A673 (cell line): ENCODE data around the gene NDUFB11. TPM values are rescaled to one million over a fixed set of nuclear protein-coding genes. Genes with fewer than 3 reads are reported as not detected.

Source experiments
- Bru-seq: library from RNA; stranded (reverse); fragments of 400-500 nt; gene quantifications from one replicate; lab custom pipeline; 2021; lab: Mats Ljungman, UMichigan
- BruChase-seq, 2 experiments: library from RNA; stranded (reverse); fragments of 400-500 nt; gene quantifications; one replicate each; lab custom pipeline; 2021; lab: Mats Ljungman, UMichigan
- BruUV-seq: library from RNA; stranded (reverse); fragments of 400-500 nt; replicated peaks from 2 replicates; lab custom pipeline; 2021; lab: Mats Ljungman, UMichigan
- CTCF ChIA-PET: fragments of 300-600 bp; sonication (Branson Sonifier 250); formaldehyde crosslinking; loops from one replicate; lab custom pipeline; 2022; ENCODE audit warnings: antibody characterized with exemption; lab: Charles Lee
- POLR2A ChIA-PET: fragments of 300-600 bp; sonication (Branson Sonifier 250); formaldehyde crosslinking; loops from one replicate; lab custom pipeline; 2022; ENCODE audit warnings: antibody characterized with exemption; ENCODE audit not compliant: low non-redundant PET; lab: Charles Lee
- DNase-seq: peaks from one replicate; pipeline ENCODE4 v3.0.0-alpha.2; 2015; ENCODE audit warnings: low spot score
- H3K27ac ChIP-seq: fragments of 200-600 bp; sonication (generic); 2 replicates; pipeline ENCODE4 v1.5.1; 2016; ENCODE audit warnings: mixed run types, low read depth, mild to moderate bottlenecking, mixed read lengths, antibody characterized with exemption, low read length; ENCODE audit not compliant: poor library complexity, severe bottlenecking
- H3K27me3 ChIP-seq: fragments of 200-600 bp; sonication (generic); replicated peaks from 2 replicates; pipeline ENCODE4 v1.6.1; 2017; ENCODE audit warnings: mixed run types, low read depth, mild to moderate bottlenecking, mixed read lengths, antibody characterized with exemption, low read length; ENCODE audit not compliant: insufficient read depth, poor library complexity
- H3K36me3 ChIP-seq: fragments of 200-600 bp; sonication (generic); 2 replicates; pipeline ENCODE4 v1.6.1; 2016; ENCODE audit warnings: mixed run types, mild to moderate bottlenecking, mixed read lengths, antibody characterized with exemption, low read length; ENCODE audit not compliant: insufficient read depth, poor library complexity, severe bottlenecking
- H3K4me1 ChIP-seq: fragments of 200-600 bp; sonication (generic); 2 replicates; pipeline ENCODE4 v1.6.1; 2017; ENCODE audit warnings: mixed run types, mild to moderate bottlenecking, mixed read lengths, antibody characterized with exemption, low read length; ENCODE audit not compliant: insufficient read depth, poor library complexity, severe bottlenecking
- H3K4me3 ChIP-seq: fragments of 200-600 bp; sonication (generic); 2 replicates; pipeline ENCODE4 v1.5.1; 2016; ENCODE audit warnings: low read depth, mixed run types, mild to moderate bottlenecking, mixed read lengths, low read length; ENCODE audit not compliant: poor library complexity, severe bottlenecking
- H3K9me3 ChIP-seq: fragments of 200-600 bp; sonication (generic); 2 replicates; pipeline ENCODE4 v1.6.1; 2016; ENCODE audit warnings: mixed run types, low read depth, mild to moderate bottlenecking, mixed read lengths, antibody characterized with exemption, low read length; ENCODE audit not compliant: poor library complexity, severe bottlenecking
- CTCF ChIP-seq: fragments of 300-800, 200-600 bp; sonication (generic); conservative IDR thresholded peaks from 2 replicates; pipeline ENCODE4 v1.5.1; 2017; ENCODE audit warnings: low read depth, mild to moderate bottlenecking, antibody characterized with exemption, low read length, moderate library complexity, mixed read lengths
- EZH2 ChIP-seq: fragments of 200-600 bp; sonication (generic); IDR thresholded peaks from 2 replicates; pipeline ENCODE4 v1.6.1; 2017; ENCODE audit warnings: borderline replicate concordance, low read depth, mild to moderate bottlenecking, mixed read lengths, antibody characterized with exemption, low read length; ENCODE audit not compliant: poor library complexity, severe bottlenecking
- intact Hi-C: fragments of 100-400 bp; cut with micrococcal nuclease; formaldehyde crosslinking; loops from one replicate; pipeline ENCODE4 v1.10.0; 2022; ENCODE audit not compliant: unreplicated experiment
- long read RNA-seq: library from polyadenylated mRNA; stranded (forward); transcript quantifications from one replicate; pipeline ENCODE4 v2.0.0, GENCODE V29; 2022
- total RNA-seq: library from RNA; stranded (reverse); gene quantifications from 2 replicates; pipeline ENCODE4 v1.2.3, GENCODE V29; 2021

NDUFB11 gene
- total RNA-seq (137 and 141 TPM in 2 replicates), Bru-seq, nascent RNA (percentile 84 among the genes with signal in this experiment), BruChase-seq, experiment 1, labeled RNA remaining after a 2-hour chase (percentile 73 among the genes with signal in this experiment), BruChase-seq, experiment 2, labeled RNA remaining after a 6-hour chase (percentile 79 among the genes with signal in this experiment)
- long read RNA-seq, transcript NDUFB11-202 (3 exons, 1,388 nt) = major isoform, 155 of 225 reads
- long read RNA-seq, transcript NDUFB11-201 (3 exons, 948 nt) = minor isoform, 68 of 225 reads
- long read RNA-seq, partial matches to known transcripts = 2 of 225 reads
- long read RNA-seq, other reads (novel, unspliced or antisense) = 0 of 225 reads

DNA sequence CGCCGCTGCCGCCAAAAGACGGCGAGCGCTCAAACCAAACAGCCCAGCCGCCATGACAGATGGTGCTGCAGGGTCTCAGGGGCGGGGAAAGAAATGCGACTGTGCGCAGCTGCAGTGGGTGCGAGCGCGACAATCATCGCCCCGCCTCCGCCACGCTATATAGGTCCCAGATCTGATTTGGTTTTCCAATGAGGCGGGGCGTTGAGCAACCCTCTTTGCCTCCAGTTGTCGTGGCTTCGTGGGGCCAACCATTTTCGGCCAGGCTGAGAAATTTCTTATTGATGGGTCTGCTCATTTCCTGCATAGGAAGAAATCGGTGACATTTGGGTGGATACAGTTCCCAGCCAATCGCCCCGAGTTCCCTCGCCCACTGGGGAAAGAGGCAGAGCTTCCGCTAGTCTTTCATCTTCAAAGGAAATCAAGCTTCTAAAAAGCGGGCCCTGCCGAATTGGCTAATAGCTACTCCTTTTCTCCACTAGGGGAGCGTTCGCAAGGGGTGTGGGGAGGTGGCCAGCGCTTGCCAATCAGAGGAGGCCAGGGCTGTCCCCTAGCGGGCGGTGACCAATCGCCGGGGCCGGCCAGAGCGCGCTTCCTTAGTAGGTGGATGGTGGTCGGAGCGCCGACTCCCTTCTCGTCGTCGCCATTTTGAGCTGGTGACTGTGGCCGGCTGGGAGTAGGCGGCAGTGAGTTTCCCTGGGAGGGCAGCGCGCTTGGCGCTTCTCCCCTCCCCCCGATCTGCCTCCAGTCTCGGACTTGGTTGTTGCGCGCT is at the start of gene NDUFB11, which contains the start of gene RBM10:
TSS of gene NDUFB11 (minus strand) at position 77 of the 769 bp plus-strand sequence. CDS start at position 54, 23 bp downstream.
TSS of gene RBM10 (plus strand) at position 596 of the 769 bp plus-strand sequence. CDS start 2,261 bp downstream, outside the sequence.
- no peaks in the 10 kb centered on the region for H3K4me1 ChIP-seq
- H3K27ac ChIP-seq = peak within 1 kb of the TSS; percentile 98
- no peaks in the 10 kb centered on the region for H3K27me3 ChIP-seq
- peaks cover 8% of the 10 kb centered on the region for H3K36me3 ChIP-seq
- no TSS peak for BruUV-seq
- peak; percentile 96 for DNase-seq
- intact Hi-C loops = no loop called here
- H3K9me3 ChIP-seq = no peaks in the 10 kb centered on the region
- H3K4me3 ChIP-seq = peak within 1 kb of the TSS; percentile 90
- ChIA-PET CTCF (interaction anchor here (0.5 to 0.6 kb wide), 3 partner anchors 10 to 522 kb away, joined by 3 read pairs; no protein-coding TSS in a partner anchor), POLR2A (interaction anchor here (0.5 kb wide), 1 partner anchor 84 kb away, joined by 3 read pairs; no protein-coding TSS in a partner anchor)
- TF ChIP-seq CTCF (peak; percentile 66), EZH2 (no peak)

DNA sequence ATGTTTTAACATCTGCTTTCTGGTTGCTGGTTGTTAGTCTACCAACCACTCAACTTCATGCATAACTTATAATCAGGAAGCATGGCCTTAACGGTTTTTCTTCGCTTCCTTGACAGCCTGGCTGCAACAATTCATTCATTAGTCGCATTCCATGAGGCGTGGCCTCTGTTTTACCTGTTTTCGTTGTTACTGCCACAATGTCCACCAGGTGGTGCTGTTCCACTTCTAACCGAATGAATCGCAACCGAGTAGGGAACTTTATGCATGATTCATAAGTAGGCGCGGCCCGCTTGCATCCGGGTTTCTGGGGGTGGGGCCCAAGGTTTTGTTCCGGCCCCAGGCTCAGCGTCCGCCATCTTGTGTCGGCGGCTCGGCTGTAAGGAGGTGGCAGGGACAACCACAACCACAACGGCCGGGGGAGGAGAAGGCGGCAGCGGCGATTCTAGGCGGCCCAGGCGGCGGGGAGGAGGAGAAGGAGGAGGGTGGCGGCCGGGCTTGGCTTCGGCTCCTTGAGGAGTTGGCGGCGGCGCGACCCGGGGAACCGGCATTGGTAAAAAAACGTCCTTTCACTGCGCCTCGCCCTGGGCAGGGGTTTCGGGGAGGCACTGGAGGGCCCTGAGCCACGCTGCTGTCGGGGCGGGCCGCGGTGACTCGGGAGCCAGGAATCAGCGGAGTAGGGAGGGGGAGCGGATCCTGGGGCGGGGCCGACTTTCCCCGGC is 49.1 kb upstream of the NDUFB11 start, which contains the start of gene UBA1:
TSS of gene UBA1 (plus strand) at position 355 of the 719 bp plus-strand sequence. CDS start 4,974 bp downstream, outside the sequence.
- DNase-seq = peak; percentile 99
- H3K4me1 ChIP-seq = peaks cover 17% of the 10 kb centered on the region
- peak within 1 kb of the TSS; percentile 98 for H3K27ac ChIP-seq
- ChIA-PET CTCF (no interaction called here), POLR2A (no interaction called here)
- H3K36me3 ChIP-seq = peaks cover 29% of the 10 kb centered on the region
- TF ChIP-seq CTCF (peak; percentile 92), EZH2 (no peak)
- intact Hi-C loops = loop anchor here (1.0 to 5.0 kb wide), 5 partner anchors 25 to 834 kb away; partner anchors contain the start of gene CDK16
- H3K4me3 ChIP-seq = peak within 1 kb of the TSS; percentile 96
- BruUV-seq = no TSS peak
- H3K9me3 ChIP-seq = no peaks in the 10 kb centered on the region
- H3K27me3 ChIP-seq = no peaks in the 10 kb centered on the region
